Heart left ventricle (tissue), 13 donors: Measurements from ENCODE around the gene MAPT.

Experiments
- CTCF ChIP-seq, 12 donors: fragments of 200-600 bp; sonication (generic) in 4 of 12; IDR thresholded peaks; one replicate each; pipeline versions ENCODE4 v1.5.0 to v1.8.0; 2018 to 2022; ENCODE audit warnings: antibody characterized with exemption in 12 of 12, mild to moderate bottlenecking in 5 of 12
- POLR2A ChIP-seq, 2 donors: fragments of 450-650 bp; IDR thresholded peaks; one replicate each; pipeline ENCODE4 v1.6.1; 2017; ENCODE audit warnings: antibody characterized with exemption in 2 of 2, mild to moderate bottlenecking in 2 of 2, moderate library complexity in 2 of 2
- donor health status: ischemic (EF 13 %, LVEDD 7.1; RV severe dilation, severe dysfunction).
- donor health status: DM: no; HTN: yes; CAD: no.
- donor health status: DM: no; HTN: no; CAD: no.
- donor health status: ischemic (EF 25% LVEDD 6.9; RV normal size, moderate dysfunction).
- donor health status: ischemic (EF 25% LVEDD 5.7; RV mildly dilated, moderate dysfunction).
- donor health status: ischemic (EF 35%, LVEDD 5.7; RV mildly dilated, moderate dysfunction).
- donor health status: nonischemic (EF 11% LVEDD 7.7; RV severe dilation, severe dysfunction).
- donor health status: DM: yes; HTN: yes; CAD: no.
- donor health status: PGD.
- donor health status: ischemic (EF 29% LVEDD 5.4; RV normal size, mild dysfunction).
- donor health status: nonischemic (EF 23%, LVEDD 6.1; RV moderate dilation, normal function).

GRCh38 chr17:45952814-45953320, 58.5 kb downstream of the MAPT start:
- TF ChIP-seq POLR2A (IDR thresholded peaks at IDR 0.05) = no peak
- no peak for TF ChIP-seq CTCF (IDR thresholded peaks at IDR 0.05)
